ENCODE measurements around the gene PEX6. TPM values are rescaled to one million over a fixed set of nuclear protein-coding genes. Genes with fewer than 3 reads are reported as not detected.

The PEX6 gene
- total and polyA plus RNA-seq, 2 of the 13 experiments (the other 11 are each of a cell fraction or from before 2014, with no cell fraction given), result 5.1 to 6.7 TPM

- TF ChIP-seq NR0B2 (CRISPR knock-in tag; IDR thresholded peaks at IDR 0.05) (peak; percentile 73), ZNF552 (CRISPR knock-in tag; IDR thresholded peaks at IDR 0.05; ENCODE audit: borderline replicate concordance) (no peak), ZNF556 (CRISPR knock-in tag; IDR thresholded peaks at IDR 0.05; ENCODE audit: borderline replicate concordance) (no peak), KMT2A (CRISPR knock-in tag; IDR thresholded peaks at IDR 0.05) (0 out of 2 replicates have a peak, but pooled peaks have one; percentile 32), POLR2AphosphoS5 (IDR thresholded peaks at IDR 0.05; ENCODE audit: low read depth, low read length) (peak; percentile 99), TBX3 (IDR thresholded peaks at IDR 0.05; ENCODE audit: borderline replicate concordance) (no peak), ZNF292 (CRISPR knock-in tag; IDR thresholded peaks at IDR 0.05; ENCODE audit: borderline replicate concordance, low read depth) (no peak; the same call in 1 of the 2 replicates), HNF4A (CRISPR knock-in tag; IDR thresholded peaks at IDR 0.05) (peak; percentile 33), KDM3A (CRISPR knock-in tag; IDR thresholded peaks at IDR 0.05; ENCODE audit: low read depth) (no peak), POLR2AphosphoS2 (IDR thresholded peaks at IDR 0.05; ENCODE audit: low read depth, low read length) (no peak), ZNF543 (CRISPR knock-in tag; IDR thresholded peaks at IDR 0.05) (no peak; the same call in 1 of the 2 replicates), ZNF367 (CRISPR knock-in tag; IDR thresholded peaks at IDR 0.05; ENCODE audit: borderline replicate concordance) (no peak), ZSCAN12 (CRISPR knock-in tag; IDR thresholded peaks at IDR 0.05) (no peak), NAIF1 (CRISPR knock-in tag; IDR thresholded peaks at IDR 0.05; ENCODE audit: borderline replicate concordance) (peak; percentile 86), SNAPC2 (CRISPR knock-in tag; IDR thresholded peaks at IDR 0.05) (peak; percentile 94), FOXO1 (CRISPR knock-in tag; IDR thresholded peaks at IDR 0.05) (peak; percentile 24), ZNF562 (CRISPR knock-in tag; IDR thresholded peaks at IDR 0.05; ENCODE audit: borderline replicate concordance) (no peak), PRMT3 (CRISPR knock-in tag; IDR thresholded peaks at IDR 0.05; ENCODE audit: borderline replicate concordance, low read depth) (no peak), ZNF589 (CRISPR knock-in tag; conservative IDR thresholded peaks at IDR 0.05) (no peak), ZNF138 (CRISPR knock-in tag; IDR thresholded peaks at IDR 0.05; ENCODE audit: low read depth) (peak; percentile 33; the same call in 1 of the 2 replicates), PRDM15 (CRISPR knock-in tag; IDR thresholded peaks at IDR 0.05) (peak; percentile 87), POLR2A (IDR thresholded peaks at IDR 0.05; ENCODE audit: insufficient read depth in 1 of 2, low read depth in 2 of 2, low read length in 2 of 2) (peak; percentile 93 to 99)
- TF ChIP-seq, protein P1, sequence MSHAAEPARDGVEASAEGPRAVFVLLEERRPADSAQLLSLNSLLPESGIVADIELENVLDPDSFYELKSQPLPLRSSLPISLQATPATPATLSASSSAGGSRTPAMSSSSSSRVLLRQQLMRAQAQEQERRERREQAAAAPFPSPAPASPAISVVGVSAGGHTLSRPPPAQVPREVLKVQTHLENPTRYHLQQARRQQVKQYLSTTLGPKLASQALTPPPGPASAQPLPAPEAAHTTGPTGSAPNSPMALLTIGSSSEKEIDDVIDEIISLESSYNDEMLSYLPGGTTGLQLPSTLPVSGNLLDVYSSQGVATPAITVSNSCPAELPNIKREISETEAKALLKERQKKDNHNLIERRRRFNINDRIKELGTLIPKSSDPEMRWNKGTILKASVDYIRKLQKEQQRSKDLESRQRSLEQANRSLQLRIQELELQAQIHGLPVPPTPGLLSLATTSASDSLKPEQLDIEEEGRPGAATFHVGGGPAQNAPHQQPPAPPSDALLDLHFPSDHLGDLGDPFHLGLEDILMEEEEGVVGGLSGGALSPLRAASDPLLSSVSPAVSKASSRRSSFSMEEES (CRISPR knock-in tag; IDR thresholded peaks at IDR 0.05), result 0 out of 2 replicates have a peak, but pooled peaks have one; percentile 34
- TF ChIP-seq, protein P2, sequence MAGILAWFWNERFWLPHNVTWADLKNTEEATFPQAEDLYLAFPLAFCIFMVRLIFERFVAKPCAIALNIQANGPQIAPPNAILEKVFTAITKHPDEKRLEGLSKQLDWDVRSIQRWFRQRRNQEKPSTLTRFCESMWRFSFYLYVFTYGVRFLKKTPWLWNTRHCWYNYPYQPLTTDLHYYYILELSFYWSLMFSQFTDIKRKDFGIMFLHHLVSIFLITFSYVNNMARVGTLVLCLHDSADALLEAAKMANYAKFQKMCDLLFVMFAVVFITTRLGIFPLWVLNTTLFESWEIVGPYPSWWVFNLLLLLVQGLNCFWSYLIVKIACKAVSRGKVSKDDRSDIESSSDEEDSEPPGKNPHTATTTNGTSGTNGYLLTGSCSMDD (CRISPR knock-in tag; IDR thresholded peaks at IDR 0.05), result no peak
These were observed 5.3 kb upstream of the PEX6 start, which contains the start of gene PPP2R5D (continued) for GRCh38 chr6:42984001-42984923.

All from HepG2 (cell line).